GM19372 (cell line): ENCODE data around the gene ARL14EPL.
A peak's percentile ranks its signal among the peaks of the same experiment; 100 is the strongest.

Experiments
- ATAC-seq: cut with Tn5 transposase; IDR thresholded peaks from one replicate; pipeline ENCODE4 v1.9.1; 2021; ENCODE audit warnings: mild to moderate bottlenecking, low read depth, moderate library complexity; ENCODE audit not compliant: unreplicated experiment

Gene ARL14EPL

GRCh38 chr5:116032094-116032517 lies at the start of gene ARL14EPL:
Gene ARL14EPL, plus strand, starts transcription at chr5:116032472. Its CDS starts 18,994 bp downstream, at chr5:116051466.
- no peak for ATAC-seq

- ATAC-seq, result no peak
Observed at GRCh38 chr5:115983519-115983918, 48.8 kb upstream of the ARL14EPL start.

- ATAC-seq, result no peak
Observed at GRCh38 chr5:115985802-115986757, 46.2 kb upstream of the ARL14EPL start.

- ATAC-seq, result no peak
Observed at GRCh38 chr5:115988002-115988401, 44.3 kb upstream of the ARL14EPL start.

GRCh38 chr5:115992848-115993350 lies 39.4 kb upstream of the ARL14EPL start:
- no peak for ATAC-seq

- no peak for ATAC-seq
Observed at GRCh38 chr5:115995351-115995750, 36.9 kb upstream of the ARL14EPL start.

GRCh38 chr5:116002116-116002906 lies 30.0 kb upstream of the ARL14EPL start:
- no peak for ATAC-seq

- ATAC-seq, result no peak
Observed at GRCh38 chr5:116004248-116004647, 28.0 kb upstream of the ARL14EPL start.

GRCh38 chr5:116009806-116010205 lies 22.5 kb upstream of the ARL14EPL start:
- no peak for ATAC-seq

- ATAC-seq, result no peak
Observed at GRCh38 chr5:116011046-116011445, 21.2 kb upstream of the ARL14EPL start.

- ATAC-seq, result no peak
Observed at GRCh38 chr5:116013207-116013785, 19.0 kb upstream of the ARL14EPL start.

GRCh38 chr5:116013936-116014335 lies 18.3 kb upstream of the ARL14EPL start:
- no peak for ATAC-seq

GRCh38 chr5:116023619-116024018 lies 8.7 kb upstream of the ARL14EPL start:
- ATAC-seq, result no peak

GRCh38 chr5:116025866-116026265 lies 6.4 kb upstream of the ARL14EPL start:
- ATAC-seq, result no peak

GRCh38 chr5:116032991-116033390 lies 719 bp downstream of the ARL14EPL start:
- peak; percentile 49 for ATAC-seq

GRCh38 chr5:116035123-116035522 lies 2.9 kb downstream of the ARL14EPL start:
- no peak for ATAC-seq

- ATAC-seq, result no peak
Observed at GRCh38 chr5:116037236-116037822, 5.1 kb downstream of the ARL14EPL start.

GRCh38 chr5:116038817-116039216 lies 6.5 kb downstream of the ARL14EPL start:
- peak; percentile 66 for ATAC-seq

GRCh38 chr5:116042375-116042774 lies 10.1 kb downstream of the ARL14EPL start:
- ATAC-seq, result no peak

GRCh38 chr5:116044073-116044472 lies 11.8 kb downstream of the ARL14EPL start:
- no peak for ATAC-seq
